Thyroid gland (tissue), 4 donors: Measurements from ENCODE around the gene TC2N.

Source experiments
- POLR2A ChIP-seq, 2 donors: fragments of 450-650 bp; IDR thresholded peaks; one replicate each; pipeline ENCODE4 v1.6.1; 2017; ENCODE audit warnings: antibody characterized with exemption in 2 of 2, mild to moderate bottlenecking in 2 of 2, moderate library complexity in 1 of 2
- TF ChIP-seq, protein P1 (sequence below), 6 experiments: fragments of 200-600 bp in 3 of 6; fragments of 450-650 bp in 3 of 6; sonication (generic) in 3 of 6; IDR thresholded peaks; one replicate each; pipeline ENCODE4 v1.5.1; 2016 to 2019; ENCODE audit warnings: antibody characterized with exemption in 6 of 6, mild to moderate bottlenecking in 2 of 6, inconsistent platforms in 1 of 6, moderate library complexity in 1 of 6

DNA sequence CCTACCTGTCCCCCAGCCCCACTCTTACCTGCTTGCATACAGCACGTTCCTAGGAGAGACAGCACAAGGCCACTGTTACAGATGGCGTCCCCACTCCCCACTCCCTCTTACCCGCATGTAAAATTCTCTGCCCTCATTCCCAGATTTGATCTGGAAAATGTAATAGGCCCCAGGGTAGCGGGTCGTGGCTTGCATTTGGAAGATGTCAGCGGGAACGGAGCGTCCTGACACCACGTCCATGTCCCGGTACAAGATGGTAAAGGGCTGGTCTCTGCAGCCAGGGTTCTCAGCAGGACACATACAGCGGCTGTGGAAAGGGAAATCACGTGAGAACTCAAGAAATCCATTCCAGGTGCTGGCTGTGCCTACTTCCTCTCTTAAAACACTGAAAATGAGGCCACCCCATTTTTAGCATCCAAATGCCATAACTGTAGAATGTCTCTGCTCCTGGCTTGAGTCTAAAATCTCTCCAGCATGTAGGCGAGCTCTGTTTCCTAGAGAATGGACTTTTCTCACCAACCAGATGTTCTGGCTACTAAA lies 10.1 kb upstream of the TC2N start:
- TF ChIP-seq, protein P1, sequence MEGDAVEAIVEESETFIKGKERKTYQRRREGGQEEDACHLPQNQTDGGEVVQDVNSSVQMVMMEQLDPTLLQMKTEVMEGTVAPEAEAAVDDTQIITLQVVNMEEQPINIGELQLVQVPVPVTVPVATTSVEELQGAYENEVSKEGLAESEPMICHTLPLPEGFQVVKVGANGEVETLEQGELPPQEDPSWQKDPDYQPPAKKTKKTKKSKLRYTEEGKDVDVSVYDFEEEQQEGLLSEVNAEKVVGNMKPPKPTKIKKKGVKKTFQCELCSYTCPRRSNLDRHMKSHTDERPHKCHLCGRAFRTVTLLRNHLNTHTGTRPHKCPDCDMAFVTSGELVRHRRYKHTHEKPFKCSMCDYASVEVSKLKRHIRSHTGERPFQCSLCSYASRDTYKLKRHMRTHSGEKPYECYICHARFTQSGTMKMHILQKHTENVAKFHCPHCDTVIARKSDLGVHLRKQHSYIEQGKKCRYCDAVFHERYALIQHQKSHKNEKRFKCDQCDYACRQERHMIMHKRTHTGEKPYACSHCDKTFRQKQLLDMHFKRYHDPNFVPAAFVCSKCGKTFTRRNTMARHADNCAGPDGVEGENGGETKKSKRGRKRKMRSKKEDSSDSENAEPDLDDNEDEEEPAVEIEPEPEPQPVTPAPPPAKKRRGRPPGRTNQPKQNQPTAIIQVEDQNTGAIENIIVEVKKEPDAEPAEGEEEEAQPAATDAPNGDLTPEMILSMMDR (IDR thresholded peaks at IDR 0.05) = no peak
- no peak for TF ChIP-seq POLR2A (IDR thresholded peaks at IDR 0.05)
